GM19025 (cell line): ENCODE results near the gene ZFAND2B.
A peak's percentile ranks its signal among the peaks of the same experiment; 100 is the strongest.
"Not testable (repeated sequence)": the region's sequence is repeated elsewhere in the genome, so short reads cannot be mapped to it uniquely, and the experiment has no call there.

Experiments used
- ATAC-seq: cut with Tn5 transposase; IDR thresholded peaks from one replicate; pipeline ENCODE4 v1.9.1; 2021; ENCODE audit warnings: mild to moderate bottlenecking, low read depth, moderate library complexity; ENCODE audit not compliant: unreplicated experiment

ZFAND2B gene

DNA sequence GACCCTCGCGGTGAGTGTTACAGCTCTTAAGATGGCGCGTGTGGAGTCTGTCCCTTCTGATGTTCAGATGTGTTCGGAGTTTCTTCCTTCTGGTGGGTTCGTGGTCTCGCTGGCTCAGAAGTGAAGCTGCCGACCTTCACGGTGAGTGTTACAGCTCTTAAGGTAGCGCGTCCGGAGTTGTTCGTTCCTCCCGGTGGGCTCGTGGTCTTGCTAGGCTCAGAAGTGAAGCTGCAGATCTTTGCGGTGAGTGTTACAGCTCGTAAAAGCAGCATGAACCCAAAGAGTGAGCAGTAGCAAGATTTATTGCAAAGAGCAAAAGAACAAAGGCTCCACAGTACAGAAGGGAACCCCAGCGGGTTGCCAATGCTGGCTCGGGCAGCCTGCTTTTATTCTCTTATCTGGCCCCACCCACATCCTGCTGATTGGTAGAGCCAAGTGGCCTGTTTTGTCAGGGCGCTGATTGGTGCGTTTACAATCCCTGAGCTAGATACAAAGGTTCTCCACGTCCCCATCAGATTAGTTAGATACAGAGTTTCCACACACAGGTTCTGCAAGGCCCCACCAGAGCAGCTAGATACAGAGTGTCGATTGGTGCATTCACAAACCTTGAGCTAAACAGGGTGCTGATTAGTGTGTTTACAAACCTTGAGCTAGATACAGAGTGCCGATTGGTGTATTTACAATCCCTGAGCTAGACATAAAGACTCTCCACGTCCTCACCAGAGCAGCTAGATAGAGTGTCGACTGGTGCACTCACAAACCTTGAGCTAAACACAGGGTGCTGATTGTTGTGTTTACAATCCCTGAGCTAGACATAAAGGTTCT, 5.9 kb upstream of the ZFAND2B start:
- ATAC-seq, result not testable (repeated sequence)

DNA sequence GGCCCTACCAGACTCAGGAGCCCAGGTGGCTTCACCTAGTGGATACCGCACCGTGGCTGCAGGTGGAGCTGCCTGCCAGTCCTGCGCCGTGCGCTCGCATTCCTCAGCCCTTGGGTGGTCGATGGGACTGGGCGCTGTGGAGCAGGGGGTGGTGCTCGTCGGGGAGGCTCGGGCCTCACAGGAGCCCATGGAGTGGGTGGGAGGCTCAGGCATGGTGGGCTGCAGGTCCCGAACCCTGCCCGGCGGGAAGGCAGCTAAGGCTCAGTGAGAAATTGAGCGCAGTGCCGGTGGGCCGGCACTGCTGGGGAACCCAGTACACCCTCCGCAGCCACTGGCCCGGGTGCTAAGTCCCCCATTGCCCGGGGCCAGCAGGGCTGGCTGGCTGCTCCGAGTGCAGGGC, 5.3 kb upstream of the ZFAND2B start:
- not testable (repeated sequence) for ATAC-seq

DNA sequence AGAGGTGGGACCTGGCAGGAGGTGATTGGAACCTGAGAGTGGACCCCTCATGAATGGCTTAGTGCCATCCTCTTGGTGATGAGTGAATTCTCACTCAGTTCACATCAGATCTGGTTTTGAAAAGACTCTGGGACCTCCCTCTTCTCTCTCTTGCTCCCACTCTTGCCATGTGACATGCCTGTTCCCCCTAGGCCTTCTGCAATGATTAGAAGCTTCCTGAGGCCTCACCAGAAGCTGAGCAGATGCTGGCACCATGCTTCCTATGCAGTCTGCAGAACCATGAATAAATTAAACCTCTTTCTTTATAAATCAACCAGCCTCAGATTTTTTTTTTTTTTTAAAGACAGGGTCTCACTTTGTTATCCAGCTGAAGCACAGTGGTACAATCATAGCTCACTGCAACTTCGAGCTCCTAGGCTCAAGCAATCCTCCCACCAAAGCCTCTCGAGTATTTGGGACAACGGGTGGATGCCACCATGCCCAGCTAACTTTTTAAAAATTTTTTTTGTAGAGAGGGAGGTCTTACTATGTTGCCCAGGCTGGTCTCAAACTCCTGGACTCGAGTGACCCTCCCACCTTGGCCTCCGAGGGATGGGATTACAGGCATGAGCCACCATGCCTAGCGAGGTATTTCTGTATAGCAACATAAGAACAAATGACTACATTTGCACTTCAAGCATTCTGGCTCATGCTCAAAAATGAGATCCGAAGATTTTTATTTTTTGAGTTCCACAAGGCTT, 2.0 kb upstream of the ZFAND2B start:
- ATAC-seq, result no peak

DNA sequence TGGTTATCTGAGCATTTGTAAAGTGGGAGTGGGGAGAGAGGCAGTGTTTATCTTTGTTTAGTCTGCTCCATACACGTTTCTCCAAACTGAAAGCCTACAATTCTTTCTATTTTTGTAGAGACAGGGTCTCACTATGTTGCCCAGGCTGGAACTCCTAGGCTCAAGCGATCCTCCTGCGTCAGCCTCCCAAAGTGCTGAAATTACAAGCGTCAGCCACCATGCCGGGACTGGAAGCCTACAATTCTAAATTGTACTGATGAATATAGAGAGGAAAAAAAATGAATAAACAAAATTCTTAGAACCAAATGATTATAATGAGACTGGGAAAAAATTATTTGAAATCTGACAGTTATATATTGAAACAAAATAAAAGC, 1.4 kb upstream of the ZFAND2B start:
- ATAC-seq, result no peak

DNA sequence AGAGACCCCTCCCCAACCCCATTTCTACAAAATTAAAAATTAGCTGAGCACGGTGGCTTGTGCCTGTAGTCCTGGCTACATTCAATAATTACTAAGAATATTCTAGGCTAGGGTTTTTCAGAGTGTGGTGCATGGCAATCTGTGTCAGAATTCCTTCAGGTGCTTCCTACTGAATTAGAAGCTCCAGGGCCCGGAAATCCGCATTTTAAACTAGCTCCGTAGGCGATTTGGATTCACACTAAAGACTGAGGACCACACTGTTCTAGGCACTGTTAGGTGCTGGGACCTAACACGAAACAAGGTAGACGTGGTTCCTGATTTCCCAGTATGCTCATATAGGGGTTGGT, 628 bp upstream of the ZFAND2B start:
- ATAC-seq, result no peak

DNA sequence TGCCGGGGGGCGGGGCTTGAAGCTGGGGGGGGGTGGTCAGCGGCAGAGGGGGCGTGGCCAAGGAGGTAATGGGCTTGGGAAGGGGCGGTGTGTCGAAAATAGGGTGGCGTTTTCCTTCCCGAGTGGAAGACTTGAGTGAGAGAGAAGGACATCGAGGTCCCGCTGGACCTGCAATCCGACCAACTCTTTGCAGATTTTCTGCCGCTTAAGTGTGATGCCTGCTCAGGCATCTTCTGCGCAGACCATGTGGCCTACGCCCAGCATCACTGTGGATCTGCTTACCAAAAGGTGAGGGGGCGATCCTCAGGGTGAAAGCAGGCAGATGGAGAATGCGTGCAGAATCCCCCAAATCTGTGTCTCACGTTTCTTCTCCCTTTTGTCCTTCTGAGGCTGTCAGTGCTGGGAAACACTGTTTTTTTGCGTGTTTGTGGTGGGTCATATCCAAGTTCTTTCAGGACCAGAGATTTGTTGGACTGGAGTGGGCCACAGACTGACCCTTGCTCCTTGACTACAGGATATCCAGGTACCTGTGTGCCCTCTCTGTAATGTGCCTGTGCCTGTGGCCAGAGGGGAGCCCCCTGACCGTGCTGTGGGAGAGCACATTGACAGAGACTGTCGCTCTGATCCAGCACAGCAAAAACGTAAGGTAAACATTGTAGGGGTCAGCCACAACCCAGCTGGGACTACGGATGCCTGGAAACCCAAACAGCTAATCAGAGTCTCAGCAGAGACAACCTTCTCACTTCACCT, 727 bp downstream of the ZFAND2B start:
- ATAC-seq, result no peak

DNA sequence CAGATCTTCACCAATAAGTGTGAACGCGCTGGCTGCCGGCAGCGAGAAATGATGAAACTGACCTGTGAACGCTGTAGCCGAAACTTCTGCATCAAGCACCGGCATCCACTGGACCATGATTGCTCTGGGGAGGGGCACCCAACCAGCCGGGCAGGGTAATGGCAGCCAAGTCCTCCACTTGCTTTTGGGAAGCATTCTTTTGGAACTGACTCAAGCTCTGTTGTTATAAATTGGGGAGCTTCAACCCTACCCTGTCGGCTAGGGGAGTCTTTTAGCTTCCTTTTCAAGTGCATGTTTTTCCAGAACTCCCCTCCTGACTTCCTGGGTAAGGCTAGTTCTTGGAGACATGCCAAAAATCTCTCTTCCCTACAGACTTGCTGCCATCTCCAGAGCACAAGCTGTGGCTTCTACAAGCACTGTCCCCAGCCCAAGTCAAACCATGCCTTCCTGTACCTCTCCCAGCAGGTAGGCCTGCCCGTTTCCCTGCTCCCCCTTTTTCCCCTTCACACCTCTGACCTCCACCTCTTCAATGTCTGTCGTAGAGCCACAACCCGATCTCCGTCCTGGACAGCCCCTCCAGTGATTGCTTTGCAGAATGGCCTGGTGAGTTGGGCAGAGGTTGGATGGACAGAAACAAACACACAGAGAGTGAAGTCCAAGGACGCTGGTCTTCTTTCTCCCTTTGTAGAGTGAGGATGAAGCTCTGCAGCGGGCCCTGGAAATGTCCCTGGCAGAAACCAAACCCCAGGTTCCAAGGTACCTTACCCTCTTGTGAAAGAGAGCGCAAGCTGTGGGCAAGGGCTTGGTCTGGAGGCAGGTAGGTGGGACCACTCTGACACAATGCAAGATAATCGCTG, 1.5 kb downstream of the ZFAND2B start:
- no peak for ATAC-seq

DNA sequence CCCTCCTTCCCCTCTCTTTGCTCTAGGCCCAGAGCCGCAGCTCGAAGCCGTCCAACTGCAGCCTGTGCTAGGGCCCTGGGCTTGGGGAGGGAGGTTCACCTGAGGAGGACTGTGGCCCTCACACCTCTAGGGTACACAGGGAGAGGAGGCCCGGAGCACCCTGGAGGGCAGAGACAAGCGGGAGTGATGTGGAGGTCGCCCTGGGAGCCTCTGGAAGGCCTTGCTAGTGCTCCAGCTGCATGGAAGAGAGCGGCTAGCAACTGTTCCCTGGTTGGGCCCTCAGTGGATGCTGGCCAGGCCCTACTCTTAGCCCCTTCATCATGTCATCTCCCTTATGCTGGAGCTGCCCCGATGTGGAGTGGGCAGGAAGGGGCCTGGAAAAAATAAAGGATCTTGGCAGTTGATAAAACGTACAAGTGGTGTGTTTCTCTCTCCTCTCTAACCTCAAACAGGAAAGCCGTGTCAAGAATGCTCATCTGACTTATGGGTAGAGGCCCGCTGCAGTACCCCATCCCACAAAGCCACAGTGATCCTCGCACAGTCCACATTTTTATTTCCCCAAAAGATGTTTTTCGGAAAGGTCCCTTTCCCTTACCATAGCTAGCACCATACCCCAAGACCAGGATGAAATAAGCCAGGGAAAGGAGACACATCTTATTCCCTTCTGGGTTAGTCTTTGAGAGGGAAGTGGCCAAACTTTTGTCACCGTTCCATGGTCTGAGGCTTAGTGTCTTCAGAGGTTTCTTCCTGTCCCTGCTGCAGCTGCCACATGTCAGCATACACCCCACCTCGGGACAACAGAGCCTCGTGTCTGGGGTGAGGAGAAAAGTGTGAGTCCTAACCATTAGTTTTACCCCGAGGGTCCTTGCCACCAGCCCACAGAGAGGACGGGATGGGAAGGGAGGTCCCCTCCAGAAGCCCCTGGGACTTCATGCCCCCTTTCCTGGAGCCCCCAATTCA, 2.9 kb downstream of the ZFAND2B start:
- no peak for ATAC-seq

DNA sequence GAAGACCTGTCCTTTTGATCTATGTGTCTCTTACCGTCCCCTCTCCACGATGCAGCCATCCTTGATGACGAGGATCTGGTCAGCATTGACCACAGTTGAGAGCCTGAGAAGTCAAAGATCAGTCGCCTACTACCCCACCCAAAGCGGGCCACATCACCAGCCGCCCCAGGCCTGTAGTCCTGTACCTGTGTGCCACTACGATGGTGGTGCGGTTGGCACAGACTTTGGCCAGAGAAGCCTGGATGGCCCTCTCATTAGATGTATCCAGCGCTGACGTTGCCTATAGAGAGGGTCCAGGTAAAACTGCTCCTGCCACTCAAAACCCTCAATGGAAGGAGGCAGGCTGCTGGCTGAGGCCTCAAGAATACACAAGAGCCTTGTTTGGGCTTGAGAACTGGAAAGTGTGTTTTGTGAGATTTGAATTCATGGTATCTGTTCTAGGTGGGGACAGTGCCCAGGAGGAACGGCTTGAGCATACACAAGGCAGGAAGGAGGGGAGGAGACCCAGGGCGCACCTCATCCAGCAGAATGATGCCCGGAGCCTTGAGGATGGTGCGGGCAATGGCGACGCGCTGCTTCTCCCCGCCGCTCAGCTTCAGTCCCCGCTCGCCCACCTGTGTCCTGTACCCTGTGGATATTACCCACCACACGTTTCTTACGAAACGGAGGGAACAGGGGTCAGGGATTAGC, 3.8 kb downstream of the ZFAND2B start:
- ATAC-seq, result no peak

DNA sequence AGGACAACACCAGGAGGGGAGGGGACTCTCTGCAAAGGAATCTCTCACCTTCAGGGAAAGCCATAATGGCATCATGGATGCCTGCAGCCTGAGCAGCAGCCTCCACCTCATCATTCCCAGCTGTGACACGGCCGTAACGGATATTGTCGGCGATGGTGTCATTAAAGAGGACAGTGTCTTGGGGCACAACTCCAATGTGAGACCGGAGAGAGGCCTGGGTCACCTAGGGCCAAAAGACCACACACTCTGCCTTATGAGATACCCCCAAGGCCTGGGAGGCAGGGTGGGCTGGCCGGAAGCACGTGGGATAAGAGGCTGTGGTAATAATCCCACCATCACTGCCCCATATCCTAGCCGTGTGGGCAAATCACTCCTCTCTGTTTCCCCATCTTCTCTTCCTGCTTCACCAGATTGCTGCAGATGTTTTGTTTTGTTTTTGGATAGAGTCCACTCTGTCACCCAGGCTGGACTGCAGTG, 4.3 kb downstream of the ZFAND2B start:
- ATAC-seq, result no peak

DNA sequence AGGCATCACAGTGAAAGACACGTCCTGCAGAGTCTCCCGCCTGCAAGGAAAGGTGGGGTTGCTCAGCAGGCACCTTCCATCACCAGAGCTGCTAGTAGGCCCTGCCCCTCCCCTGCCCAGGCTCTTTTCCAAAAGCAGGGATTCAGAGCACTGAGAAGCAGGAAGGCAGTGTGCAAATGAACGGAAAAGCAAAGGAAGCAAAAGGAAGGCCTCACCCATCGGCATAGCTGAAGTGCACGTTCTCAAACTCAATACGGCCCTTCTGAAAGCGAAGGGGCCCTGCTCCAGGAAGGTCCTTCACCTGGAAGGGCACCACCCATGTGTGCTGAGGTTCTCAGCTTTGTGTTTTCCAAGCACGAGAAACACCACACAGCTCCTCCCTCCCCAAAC, 6.4 kb downstream of the ZFAND2B start:
- ATAC-seq, result no peak

DNA sequence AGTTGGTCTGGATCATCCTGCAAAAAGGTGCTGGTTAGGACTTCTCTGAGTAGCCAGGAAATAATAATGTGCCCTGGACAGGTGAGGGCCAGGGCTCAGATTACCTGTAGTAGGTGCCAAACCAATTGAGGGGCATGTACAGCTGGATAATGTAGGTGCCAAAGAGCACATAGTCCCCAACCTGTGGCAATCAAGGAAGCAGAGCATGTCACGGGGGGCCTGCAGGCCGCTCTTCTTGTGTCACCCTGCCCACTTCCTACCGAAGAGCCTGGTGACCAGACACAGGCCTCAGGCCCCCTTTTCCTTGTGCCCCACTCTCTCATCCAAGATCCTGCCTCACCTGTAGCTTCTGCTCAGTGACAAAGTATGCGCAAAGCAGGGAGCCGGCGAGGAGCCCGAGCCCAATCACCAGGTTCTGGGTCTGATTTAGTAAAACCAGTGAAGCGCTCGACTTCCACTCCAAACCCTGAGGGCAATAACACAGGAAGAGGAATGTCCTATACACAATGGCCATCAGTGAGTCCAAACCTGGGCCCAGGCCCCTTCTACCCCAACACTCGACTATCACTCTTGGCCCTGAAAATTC, 7.0 kb downstream of the ZFAND2B start:
- no peak for ATAC-seq

DNA sequence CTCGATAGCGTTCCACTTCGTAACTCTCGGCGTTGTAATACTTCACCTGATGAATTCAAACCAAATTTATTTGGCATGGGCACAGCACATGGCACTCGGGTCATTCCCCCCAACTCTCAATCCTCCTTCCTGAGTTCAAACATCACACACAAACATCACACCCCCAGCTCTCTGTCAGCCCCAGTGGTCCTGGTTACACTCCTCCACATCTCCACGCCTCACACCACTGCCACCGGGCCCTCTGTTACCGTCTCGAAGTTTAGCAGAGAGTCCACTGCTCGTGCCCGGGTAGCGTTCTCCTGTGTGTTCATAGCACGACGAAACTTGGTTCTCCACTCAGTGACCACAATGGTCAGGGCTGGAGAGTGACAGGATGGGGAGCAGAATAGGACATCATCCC, 7.6 kb downstream of the ZFAND2B start:
- no peak for ATAC-seq

DNA sequence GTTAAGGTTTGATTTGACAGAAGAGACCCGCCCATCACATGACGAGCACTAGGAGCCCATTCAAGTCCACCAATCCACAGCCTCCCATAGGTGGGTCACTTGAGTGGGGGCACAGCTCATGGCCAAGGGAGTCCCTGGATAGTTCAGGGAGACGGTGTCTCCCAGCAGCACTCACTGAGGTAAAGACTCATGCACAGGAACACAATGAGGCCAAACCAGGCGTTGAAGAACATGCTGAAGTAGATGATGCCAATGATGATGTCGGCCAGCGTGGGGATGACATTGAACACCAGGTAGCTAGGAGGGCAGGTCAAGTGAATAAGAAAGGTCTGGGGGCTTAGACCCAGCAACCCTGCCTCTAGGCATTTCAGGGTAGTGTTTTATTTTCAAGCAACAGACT, 8.2 kb downstream of the ZFAND2B start:
- no peak for ATAC-seq

DNA sequence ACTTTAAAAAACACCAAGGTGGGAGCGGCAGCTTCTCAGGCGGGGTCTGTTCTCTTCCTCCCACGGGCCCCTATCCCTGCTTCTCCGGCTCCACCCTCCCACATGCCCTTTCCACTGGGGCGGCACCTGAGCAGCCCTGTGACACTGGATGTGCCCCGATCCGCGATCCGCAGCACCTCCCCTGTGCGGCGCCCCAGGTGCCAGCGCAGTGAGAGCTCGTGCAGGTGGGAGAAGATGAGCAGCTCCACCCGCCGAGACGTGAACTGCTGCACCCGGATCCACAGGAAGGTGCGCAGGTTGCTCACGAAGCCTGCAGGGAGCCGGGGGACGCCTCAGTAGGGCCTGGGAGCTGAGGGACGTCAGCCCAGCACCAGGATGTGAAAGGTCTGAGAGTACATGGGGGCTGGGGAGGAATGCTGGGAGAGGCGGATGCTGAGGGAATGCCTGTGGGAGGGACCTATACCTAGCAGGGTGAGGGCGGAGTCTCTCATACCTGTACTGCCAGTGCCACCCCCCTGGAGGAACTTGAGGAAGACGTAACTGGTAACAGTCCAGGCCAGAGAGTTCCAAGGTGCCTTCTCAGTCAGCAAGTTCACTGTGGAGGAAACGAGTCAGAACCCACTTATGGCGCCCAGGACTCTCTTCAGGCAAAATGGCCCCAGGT, 9.4 kb downstream of the ZFAND2B start:
- no peak for ATAC-seq

DNA sequence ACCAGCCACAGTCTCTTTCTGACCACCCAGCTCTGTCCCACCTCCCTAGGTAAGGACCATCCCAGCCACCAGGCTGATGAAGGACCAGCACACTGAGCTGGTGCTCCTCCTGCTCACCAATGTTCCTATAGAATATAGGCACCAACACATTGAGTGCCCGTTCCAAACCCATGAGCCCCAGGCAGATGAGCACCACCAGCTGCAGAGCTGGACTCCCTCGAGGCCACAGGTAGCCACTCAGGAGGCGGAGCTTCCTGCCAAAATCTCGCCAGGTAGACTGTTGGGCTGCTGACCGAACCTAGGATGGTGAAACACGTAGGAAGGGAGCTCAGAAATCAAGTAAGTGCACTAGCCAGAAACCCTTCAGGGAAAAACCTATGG, 9.9 kb downstream of the ZFAND2B start:
- no peak for ATAC-seq

DNA sequence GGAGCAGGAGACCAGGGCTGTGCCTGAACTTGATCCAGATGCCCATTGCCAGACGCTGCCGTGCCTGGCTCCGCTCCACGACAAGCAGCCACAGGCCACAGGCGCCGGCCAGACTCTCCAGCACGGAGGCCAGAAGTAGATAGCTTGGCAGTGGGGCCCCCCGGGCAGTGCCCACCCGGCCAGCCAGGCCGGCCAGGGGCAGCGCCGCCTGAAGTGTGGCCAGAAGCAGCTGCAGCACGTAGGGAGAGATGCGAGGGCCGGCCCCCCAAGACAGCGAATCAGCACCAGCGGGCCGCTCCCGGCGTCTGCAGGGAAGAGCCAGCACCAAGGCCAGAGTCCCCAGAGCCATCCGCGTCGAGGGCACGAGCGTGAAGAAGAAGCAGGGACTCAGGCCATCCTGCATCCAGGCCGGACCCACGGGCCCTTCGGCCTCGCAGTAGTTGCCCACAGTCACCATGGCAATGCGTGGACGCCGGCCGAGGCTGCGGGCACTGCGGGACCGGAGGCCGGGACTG, 11.7 kb downstream of the ZFAND2B start:
- peak; percentile 9 for ATAC-seq
